ENCODE results near the gene KCNJ5. TPM values are rescaled to one million over a fixed set of nuclear protein-coding genes. Genes with fewer than 3 reads are reported as not detected.

Gene KCNJ5
- total RNA-seq: not detected

GRCh38 chr11:128890543-128891368 lies at the start of gene KCNJ5:
KCNJ5 (plus strand) TSS chr11:128891356; CDS start chr11:128911274, 19,918 bp downstream.

GRCh38 chr11:128867277-128867676 lies 23.9 kb upstream of the KCNJ5 start, which contains the start of gene KCNJ1:
KCNJ1 (minus strand) TSS chr11:128867296; CDS start chr11:128840243, 27,053 bp downstream.

GRCh38 chr11:128942817-128943427 lies 51.8 kb downstream of the KCNJ5 start, which contains the start of gene TP53AIP1:
TP53AIP1 (minus strand) TSS chr11:128942871; CDS start chr11:128937818, 5,053 bp downstream.

Other genes with a start within 250 kb of the KCNJ5 start
- gene FLI1, start 197.3 kb upstream of the KCNJ5 start, total RNA-seq: 100 to 1,000 TPM; 112 to 118 TPM
- gene KCNJ1, start 24.1 kb upstream of the KCNJ5 start, total RNA-seq: not detected
- gene TP53AIP1, start 51.5 kb downstream of the KCNJ5 start, total RNA-seq: not detected